ENCODE data around the gene KCTD2. TPM values are rescaled to one million over a fixed set of nuclear protein-coding genes. Genes with fewer than 3 reads are reported as not detected.
"Not testable (repeated sequence)": the region's sequence is repeated elsewhere in the genome, so short reads cannot be mapped to it uniquely, and the experiment has no call there.

Gene KCTD2
- total and polyA plus RNA-seq, 2 donors: 15.4 to 29.1 TPM

GRCh38 chr17:75010683-75011400 lies 36.2 kb upstream of the KCTD2 start:
- Histone ChIP-seq H3K4me1 (ENCODE audit: insufficient read depth) (peaks cover 4% of the 10 kb centered on the region), H3K36me3 (ENCODE audit: insufficient read depth) (no peaks in the 10 kb centered on the region), H3K27ac (ENCODE audit: low read depth) (no peak overlapping the region), H3K4me3 (ENCODE audit: low read depth, low read length) (no peak overlapping the region)
- 53% methylated on average over 8 of the region's 8 CpGs for WGBS
- DNase-seq (ENCODE audit: extremely low spot score): no peak

GRCh38 chr17:75011401-75012095 lies 35.5 kb upstream of the KCTD2 start:
- no peak overlapping the region for H3K4me3 ChIP-seq (ENCODE audit: low read depth, low read length)
- no peak overlapping the region for H3K27ac ChIP-seq (ENCODE audit: low read depth)
- WGBS: 18% methylated on average over 13 of the region's 13 CpGs
- H3K36me3 ChIP-seq (ENCODE audit: insufficient read depth): no peaks in the 10 kb centered on the region
- H3K4me1 ChIP-seq (ENCODE audit: insufficient read depth): peaks cover 4% of the 10 kb centered on the region
- no peak for DNase-seq (ENCODE audit: extremely low spot score)

GRCh38 chr17:75012096-75012345 lies 35.0 kb upstream of the KCTD2 start:
- H3K36me3 ChIP-seq (ENCODE audit: insufficient read depth): no peaks in the 10 kb centered on the region
- DNase-seq (ENCODE audit: extremely low spot score): no peak
- WGBS: 7% methylated on average over 5 of the region's 5 CpGs
- H3K4me3 ChIP-seq (ENCODE audit: low read depth, low read length): peak overlapping the region; percentile 80
- H3K27ac ChIP-seq (ENCODE audit: low read depth): peak overlapping the region; percentile 65
- peaks cover 4% of the 10 kb centered on the region for H3K4me1 ChIP-seq (ENCODE audit: insufficient read depth)

GRCh38 chr17:75012346-75013091 lies 34.5 kb upstream of the KCTD2 start, which contains the start of gene MRPL58:
MRPL58 (plus strand) TSS chr17:75012670; CDS start chr17:75012687, 17 bp downstream.
- WGBS: under 1% methylated on average over 63 of the region's 63 CpGs
- Histone ChIP-seq H3K27ac (ENCODE audit: low read depth) (peak within 1 kb of the TSS; percentile 65), H3K4me1 (ENCODE audit: insufficient read depth) (peaks cover 4% of the 10 kb centered on the region), H3K4me3 (ENCODE audit: low read depth, low read length) (peak within 1 kb of the TSS; percentile 80), H3K36me3 (ENCODE audit: insufficient read depth) (no peaks in the 10 kb centered on the region)
- DNase-seq (ENCODE audit: extremely low spot score): no peak

- 0% methylated on average over 10 of the region's 10 CpGs for WGBS
- H3K36me3 ChIP-seq (ENCODE audit: insufficient read depth): no peaks in the 10 kb centered on the region
- DNase-seq (ENCODE audit: extremely low spot score): no peak
- H3K4me3 ChIP-seq (ENCODE audit: low read depth, low read length): peak overlapping the region; percentile 80
- no peak overlapping the region for H3K27ac ChIP-seq (ENCODE audit: low read depth)
- peaks cover 4% of the 10 kb centered on the region for H3K4me1 ChIP-seq (ENCODE audit: insufficient read depth)
Measured at GRCh38 chr17:75013092-75013559, 33.9 kb upstream of the KCTD2 start.

- H3K27ac ChIP-seq (ENCODE audit: low read depth): no peak overlapping the region
- no peaks in the 10 kb centered on the region for H3K36me3 ChIP-seq (ENCODE audit: insufficient read depth)
- DNase-seq (ENCODE audit: extremely low spot score): no peak
Measured at GRCh38 chr17:75019146-75019545, 27.9 kb upstream of the KCTD2 start.

GRCh38 chr17:75019710-75020109 lies 27.3 kb upstream of the KCTD2 start:
- no peak for DNase-seq (ENCODE audit: extremely low spot score)
- 88% methylated on average over 3 of the region's 3 CpGs for WGBS
- no peak overlapping the region for H3K27ac ChIP-seq (ENCODE audit: low read depth)
- H3K4me1 ChIP-seq (ENCODE audit: insufficient read depth): no peaks in the 10 kb centered on the region
- no peak overlapping the region for H3K4me3 ChIP-seq (ENCODE audit: low read depth, low read length)
- H3K36me3 ChIP-seq (ENCODE audit: insufficient read depth): no peaks in the 10 kb centered on the region

More at GRCh38 chr17:75019146-75019545, 27.9 kb upstream of the KCTD2 start:
- WGBS: 90% methylated on average over 5 of the region's 5 CpGs
- Histone ChIP-seq H3K4me3 (ENCODE audit: low read depth, low read length) (no peak overlapping the region), H3K4me1 (ENCODE audit: insufficient read depth) (no peaks in the 10 kb centered on the region)

GRCh38 chr17:75020331-75021110 lies 26.5 kb upstream of the KCTD2 start:
- Histone ChIP-seq H3K36me3 (ENCODE audit: insufficient read depth) (no peaks in the 10 kb centered on the region), H3K4me1 (ENCODE audit: insufficient read depth) (no peaks in the 10 kb centered on the region), H3K4me3 (ENCODE audit: low read depth, low read length) (no peak overlapping the region), H3K27ac (ENCODE audit: low read depth) (no peak overlapping the region)
- 87% methylated on average over 19 of the region's 19 CpGs for WGBS
- no peak for DNase-seq (ENCODE audit: extremely low spot score)

GRCh38 chr17:75024686-75025397 lies 22.2 kb upstream of the KCTD2 start:
- H3K36me3 ChIP-seq (ENCODE audit: insufficient read depth): no peaks in the 10 kb centered on the region
- WGBS: 85% methylated on average over 10 of the region's 10 CpGs
- no peak overlapping the region for H3K27ac ChIP-seq (ENCODE audit: low read depth)
- no peaks in the 10 kb centered on the region for H3K4me1 ChIP-seq (ENCODE audit: insufficient read depth)
- DNase-seq (ENCODE audit: extremely low spot score): no peak
- H3K4me3 ChIP-seq (ENCODE audit: low read depth, low read length): no peak overlapping the region

GRCh38 chr17:75025398-75025734 lies 21.7 kb upstream of the KCTD2 start:
- 78% methylated on average over 9 of the region's 9 CpGs for WGBS

GRCh38 chr17:75026650-75027049 lies 20.4 kb upstream of the KCTD2 start:
- DNase-seq (ENCODE audit: extremely low spot score); H3K27ac ChIP-seq (ENCODE audit: low read depth); H3K36me3 ChIP-seq (ENCODE audit: insufficient read depth); H3K4me1 ChIP-seq (ENCODE audit: insufficient read depth); H3K4me3 ChIP-seq (ENCODE audit: low read depth, low read length): not testable (repeated sequence)
- 72% methylated on average over 2 of the region's 2 CpGs for WGBS

More at GRCh38 chr17:75025398-75025734, 21.7 kb upstream of the KCTD2 start:
- not testable (repeated sequence) for H3K4me3 ChIP-seq (ENCODE audit: low read depth, low read length); H3K4me1 ChIP-seq (ENCODE audit: insufficient read depth); DNase-seq (ENCODE audit: extremely low spot score); H3K36me3 ChIP-seq (ENCODE audit: insufficient read depth); H3K27ac ChIP-seq (ENCODE audit: low read depth)

- WGBS: 93% methylated on average over 8 of the region's 8 CpGs
- H3K27ac ChIP-seq (ENCODE audit: low read depth): no peak overlapping the region
- no peaks in the 10 kb centered on the region for H3K4me1 ChIP-seq (ENCODE audit: insufficient read depth)
- no peak overlapping the region for H3K4me3 ChIP-seq (ENCODE audit: low read depth, low read length)
- no peak for DNase-seq (ENCODE audit: extremely low spot score)
- no peaks in the 10 kb centered on the region for H3K36me3 ChIP-seq (ENCODE audit: insufficient read depth)
Measured at GRCh38 chr17:75030161-75030560, 16.9 kb upstream of the KCTD2 start.
